ENCODE measurements around the gene IGFBPL1. TPM values are rescaled to one million over a fixed set of nuclear protein-coding genes. Genes with fewer than 3 reads are reported as not detected.
A peak's percentile ranks its signal among the peaks of the same experiment; 100 is the strongest.

IGFBPL1 gene
- total RNA-seq, 1 donor from 2014 or later, result not detected

- peaks cover 6% of the 10 kb centered on the region for H3K4me1 Mint-ChIP-seq
- POLR2A ChIA-PET, result no interaction called here
- peak; percentile 50 for ATAC-seq (ENCODE audit: low read depth)
- peaks cover 9% of the 10 kb centered on the region for H3K27me3 Mint-ChIP-seq
- intact Hi-C loops (cut with micrococcal nuclease), result loop anchor here (1.0 kb wide), 2 partner anchors 275 to 450 kb away; no protein-coding TSS in a partner anchor
- H3K4me3 Mint-ChIP-seq, result peak overlapping the region; percentile 61
- CTCF ChIA-PET, result interaction anchor here (1.2 kb wide), 1 partner anchor 275 kb away, joined by 4 read pairs; no protein-coding TSS in a partner anchor
- no peak for TF ChIP-seq CTCF (IDR thresholded peaks at IDR 0.05)
- no peak for DNase-seq
- H3K27ac Mint-ChIP-seq, result no peak overlapping the region
- H3K9me3 Mint-ChIP-seq, result no peaks in the 10 kb centered on the region
- H3K36me3 Mint-ChIP-seq (ENCODE audit: low read depth), result no peaks in the 10 kb centered on the region
Measured at GRCh38 chr9:38362852-38363588, 61.2 kb downstream of the IGFBPL1 start.

GRCh38 chr9:38361473-38361850, 62.8 kb downstream of the IGFBPL1 start:
- CTCF ChIA-PET, result interaction anchor here (0.9 kb wide), 1 partner anchor 9 kb away, joined by 3 read pairs; no protein-coding TSS in a partner anchor
- intact Hi-C loops (cut with micrococcal nuclease), result no loop called here

GRCh38 chr9:38360839-38361472, 63.3 kb downstream of the IGFBPL1 start:
- TF ChIP-seq CTCF (IDR thresholded peaks at IDR 0.05), result no peak
- no peak overlapping the region for H3K27ac Mint-ChIP-seq
- ATAC-seq (ENCODE audit: low read depth) (no peak), DNase-seq (no peak)
- no peak overlapping the region for H3K4me3 Mint-ChIP-seq
- CTCF ChIA-PET, result interaction anchor here (0.9 kb wide), 1 partner anchor 10 kb away, joined by 3 read pairs; no protein-coding TSS in a partner anchor
- intact Hi-C loops (cut with micrococcal nuclease), result no loop called here
- POLR2A ChIA-PET, result interaction anchor here (0.6 kb wide), 1 partner anchor 461 kb away, joined by 8 read pairs; no protein-coding TSS in a partner anchor
- no peaks in the 10 kb centered on the region for H3K9me3 Mint-ChIP-seq
- peaks cover 7% of the 10 kb centered on the region for H3K27me3 Mint-ChIP-seq
- no peaks in the 10 kb centered on the region for H3K36me3 Mint-ChIP-seq (ENCODE audit: low read depth)
- peaks cover 6% of the 10 kb centered on the region for H3K4me1 Mint-ChIP-seq

More at GRCh38 chr9:38361473-38361850, 62.8 kb downstream of the IGFBPL1 start:
- no peak overlapping the region for H3K27ac Mint-ChIP-seq
- ATAC-seq (ENCODE audit: low read depth), result no peak
- H3K36me3 Mint-ChIP-seq (ENCODE audit: low read depth), result no peaks in the 10 kb centered on the region
- H3K4me1 Mint-ChIP-seq, result peaks cover 6% of the 10 kb centered on the region
- H3K9me3 Mint-ChIP-seq, result no peaks in the 10 kb centered on the region
- TF ChIP-seq CTCF (IDR thresholded peaks at IDR 0.05), result no peak
- POLR2A ChIA-PET, result interaction anchor here (0.6 kb wide), 1 partner anchor 462 kb away, joined by 8 read pairs; no protein-coding TSS in a partner anchor
- H3K4me3 Mint-ChIP-seq, result no peak overlapping the region
- no peak for DNase-seq
- peaks cover 7% of the 10 kb centered on the region for H3K27me3 Mint-ChIP-seq

GRCh38 chr9:38359689-38360385, 64.4 kb downstream of the IGFBPL1 start:
- DNase-seq, result no peak
- no peak for TF ChIP-seq CTCF (IDR thresholded peaks at IDR 0.05)
- CTCF ChIA-PET, result no interaction called here
- ATAC-seq (ENCODE audit: low read depth), result no peak
- Mint-ChIP-seq H3K9me3 (no peaks in the 10 kb centered on the region), H3K4me1 (peaks cover 6% of the 10 kb centered on the region), H3K27me3 (peaks cover 5% of the 10 kb centered on the region), H3K4me3 (no peak overlapping the region), H3K36me3 (ENCODE audit: low read depth) (no peaks in the 10 kb centered on the region), H3K27ac (no peak overlapping the region)
- intact Hi-C loops (cut with micrococcal nuclease), result no loop called here
- POLR2A ChIA-PET, result no interaction called here

GRCh38 chr9:38359297-38359653, 65.0 kb downstream of the IGFBPL1 start:
- no peak overlapping the region for H3K4me3 Mint-ChIP-seq
- TF ChIP-seq CTCF (IDR thresholded peaks at IDR 0.05), result no peak
- intact Hi-C loops (cut with micrococcal nuclease), result no loop called here
- H3K36me3 Mint-ChIP-seq (ENCODE audit: low read depth), result no peaks in the 10 kb centered on the region
- ChIA-PET POLR2A (no interaction called here), CTCF (no interaction called here)
- DNase-seq, result no peak
- no peaks in the 10 kb centered on the region for H3K9me3 Mint-ChIP-seq
- ATAC-seq (ENCODE audit: low read depth), result no peak
- no peak overlapping the region for H3K27ac Mint-ChIP-seq
- peaks cover 6% of the 10 kb centered on the region for H3K4me1 Mint-ChIP-seq
- H3K27me3 Mint-ChIP-seq, result peaks cover 3% of the 10 kb centered on the region

Measured in activated B cell treated with CpG ODN at 0.5 μM for 24 hours (primary cell).